Stimulated activated CD4-positive, alpha-beta T cell treated with anti-CD3 and anti-CD28 coated beads, Interleukin-1b, Interleukin-23, amount 100 ng/mL, for 48 hours (primary cell): ENCODE measurements around the gene FKBP1A.

Source experiments
- DNase-seq: peaks from one replicate; pipeline ENCODE4 v3.0.0-alpha.2; 2020

The FKBP1A gene

DNA sequence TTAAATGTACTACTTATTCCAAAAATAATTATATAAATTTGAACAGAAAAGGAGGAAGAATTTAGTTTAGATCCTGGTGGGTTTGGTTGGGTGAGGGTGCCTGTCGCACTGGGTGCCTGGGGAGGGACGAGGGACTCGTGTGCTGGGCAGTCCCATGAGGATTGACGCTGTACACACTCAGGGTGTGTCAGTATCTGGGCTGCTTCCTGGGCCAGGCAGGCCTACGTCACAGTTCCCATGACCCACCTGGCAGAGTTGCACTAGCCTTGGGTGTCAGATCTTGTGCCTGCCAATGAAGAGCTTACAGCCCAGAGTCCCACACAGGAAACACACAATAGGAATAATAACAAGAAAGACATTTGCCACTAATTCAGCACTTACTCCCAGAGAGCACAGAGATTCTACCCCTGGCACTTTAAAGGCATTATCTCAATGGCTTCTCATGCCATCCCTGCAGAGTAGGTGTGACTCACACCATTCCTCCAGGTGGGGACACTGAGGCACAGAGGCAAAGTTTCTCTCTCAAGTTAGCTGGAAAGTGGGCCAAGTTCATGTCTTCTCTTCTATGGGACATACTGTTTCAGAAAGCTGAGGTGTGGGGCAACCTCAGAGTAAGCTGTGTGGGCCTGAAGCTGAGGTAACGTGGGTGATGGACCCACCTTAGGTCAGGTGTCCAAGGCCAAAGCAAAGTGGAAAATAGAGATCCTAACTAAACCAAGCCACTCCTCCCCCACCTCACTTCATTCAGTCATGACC lies 62.6 kb downstream of the FKBP1A start:
- peak; percentile 66 for DNase-seq

GRCh38 chr20:1328680-1329330 lies 64.0 kb downstream of the FKBP1A start, which contains the start of gene SDCBP2:
SDCBP2 (minus strand) TSS chr20:1329139; CDS start chr20:1320416, 8,723 bp downstream.
- DNase-seq: no peak

- no peak for DNase-seq
Measured at GRCh38 chr20:1327827-1328679, 64.8 kb downstream of the FKBP1A start.

- DNase-seq: no peak
Measured at GRCh38 chr20:1327241-1327653, 65.6 kb downstream of the FKBP1A start.

- no peak for DNase-seq
Measured at GRCh38 chr20:1326031-1326930, 66.6 kb downstream of the FKBP1A start.

- peak; percentile 99 for DNase-seq
Measured at GRCh38 chr20:1325173-1326030, 67.5 kb downstream of the FKBP1A start.

GRCh38 chr20:1324598-1325172 lies 68.2 kb downstream of the FKBP1A start:
- DNase-seq: no peak

GRCh38 chr20:1323830-1324597 lies 68.8 kb downstream of the FKBP1A start:
- no peak for DNase-seq

- no peak for DNase-seq
Measured at GRCh38 chr20:1323256-1323655, 69.6 kb downstream of the FKBP1A start.

- DNase-seq: no peak
Measured at GRCh38 chr20:1322511-1323245, 70.2 kb downstream of the FKBP1A start.

- no peak for DNase-seq
Measured at GRCh38 chr20:1321654-1321939, 71.3 kb downstream of the FKBP1A start.

- DNase-seq: no peak
Measured at GRCh38 chr20:1320902-1321653, 71.8 kb downstream of the FKBP1A start.

DNA sequence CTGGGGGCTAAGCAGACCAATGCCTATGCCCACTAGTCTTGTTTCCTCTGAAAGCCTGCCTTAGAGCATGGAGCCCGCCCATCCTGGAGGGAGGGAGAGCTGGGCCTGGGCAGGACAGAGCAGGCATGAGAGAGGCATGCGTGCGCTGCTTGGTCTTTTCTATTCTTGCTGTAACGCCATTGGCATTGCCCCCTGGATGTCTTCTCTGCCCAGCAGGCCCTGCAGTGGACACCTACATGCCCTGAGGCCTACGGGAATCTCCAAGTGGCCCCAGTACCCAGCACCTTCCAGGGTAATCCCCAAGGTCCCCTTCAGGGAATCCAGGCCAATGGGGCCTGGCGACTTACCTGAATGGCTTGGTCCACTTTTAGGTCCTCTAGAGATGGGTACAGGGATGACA lies 72.8 kb downstream of the FKBP1A start:
- DNase-seq: no peak

DNA sequence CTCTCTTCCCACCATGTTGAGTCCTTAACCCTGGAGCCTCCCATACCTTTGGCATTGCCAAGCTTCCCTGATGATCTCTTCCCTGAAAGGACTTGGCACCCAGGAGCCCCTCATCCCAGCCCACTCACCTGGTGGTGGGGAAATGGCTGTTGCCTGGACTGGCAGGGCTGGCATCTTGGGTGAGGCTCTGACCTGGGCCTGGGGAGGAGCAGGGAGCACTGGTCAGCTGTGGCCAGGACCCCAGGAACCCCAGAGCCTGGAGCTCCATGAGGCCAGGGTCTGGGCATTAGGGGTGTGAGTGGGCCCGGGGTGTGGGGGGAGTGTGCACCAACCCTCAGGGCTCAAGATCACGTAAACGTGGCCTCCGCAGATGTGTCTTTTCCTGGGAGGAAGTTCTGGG lies 73.4 kb downstream of the FKBP1A start:
- no peak for DNase-seq

DNA sequence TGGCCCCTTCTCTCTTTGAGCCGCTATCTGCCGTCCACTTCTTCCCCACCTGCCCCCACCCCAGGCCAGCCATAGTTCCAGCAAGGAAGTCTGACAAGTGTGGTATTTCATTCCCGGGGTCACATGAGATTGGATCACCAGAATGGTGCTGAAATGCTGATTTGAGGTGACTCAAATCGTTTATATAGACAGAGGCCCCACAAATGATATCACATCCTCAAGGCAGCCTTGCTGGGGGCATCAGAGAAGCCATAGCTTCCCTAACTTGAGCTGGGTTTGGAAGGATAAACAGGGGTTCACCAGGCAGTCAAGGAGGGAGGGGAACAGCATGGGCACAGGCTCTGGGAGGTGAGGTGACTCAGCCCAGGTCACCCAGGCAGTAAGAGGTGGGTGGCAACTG lies 73.8 kb downstream of the FKBP1A start:
- no peak for DNase-seq
